GM23338 (cell line): ENCODE results near the gene TYR. TPM values are rescaled to one million over a fixed set of nuclear protein-coding genes. Genes with fewer than 3 reads are reported as not detected.

ENCODE experiments used
- ATAC-seq: fragments of 200-7000 bp; cut with Tn5 transposase; 3 replicates; pipeline ENCODE4 v1.9.1; 2020
- DNase-seq: peaks from one replicate; pipeline ENCODE4 v3.0.0-alpha.2; 2015; ENCODE audit warnings: low spot score
- H2AFZ ChIP-seq: fragments of 200-600 bp; sonication (generic); 2 replicates; pipeline ENCODE4 v1.8.0; 2016; ENCODE audit warnings: antibody characterized with exemption, mild to moderate bottlenecking, moderate library complexity
- H3F3A ChIP-seq: fragments of 200-600 bp; sonication (generic); replicated peaks from 2 replicates; pipeline ENCODE4 v1.8.0; 2017; ENCODE audit warnings: antibody characterized with exemption, mixed run types, low read depth
- H3K27ac ChIP-seq: fragments of 200-600 bp; sonication (generic); 2 replicates; pipeline ENCODE4 v1.6.1; 2016; ENCODE audit warnings: low read depth
- H3K27me3 ChIP-seq: fragments of 200-600 bp; sonication (generic); 2 replicates; pipeline ENCODE4 v1.8.0; 2016; ENCODE audit warnings: mild to moderate bottlenecking, mixed run types, moderate library complexity; ENCODE audit not compliant: insufficient read depth
- H3K36me3 ChIP-seq: fragments of 200-600 bp; sonication (generic); 2 replicates; pipeline ENCODE4 v1.8.0; 2016; ENCODE audit warnings: mild to moderate bottlenecking; ENCODE audit not compliant: insufficient read depth
- H3K4me1 ChIP-seq: fragments of 200-600 bp; sonication (generic); 2 replicates; pipeline ENCODE4 v1.8.0; 2016; ENCODE audit warnings: mild to moderate bottlenecking, moderate library complexity; ENCODE audit not compliant: insufficient read depth
- H3K4me2 ChIP-seq: fragments of 200-600 bp; sonication (generic); 2 replicates; pipeline ENCODE4 v1.7.1; 2017; ENCODE audit warnings: mixed run types
- H3K4me3 ChIP-seq: fragments of 200-600 bp; sonication (generic); 2 replicates; pipeline ENCODE4 v1.6.1; 2016; ENCODE audit warnings: mixed run types
- H3K79me2 ChIP-seq: fragments of 200-600 bp; sonication (generic); replicated peaks from 2 replicates; pipeline ENCODE4 v1.8.0; 2017; ENCODE audit warnings: mild to moderate bottlenecking; ENCODE audit not compliant: insufficient read depth
- H3K9me2 ChIP-seq: fragments of 200-600 bp; sonication (generic); 2 replicates; pipeline ENCODE4 v1.8.0; 2017; ENCODE audit not compliant: insufficient read depth
- H4K20me1 ChIP-seq: fragments of 200-600 bp; sonication (generic); replicated peaks from 2 replicates; pipeline ENCODE4 v1.8.0; 2017; ENCODE audit warnings: mild to moderate bottlenecking; ENCODE audit not compliant: insufficient read depth
- H3K27ac Mint-ChIP-seq: 2 replicates; pipeline ENCODE4 v1.8.0; 2020; ENCODE audit warnings: inconsistent platforms, mild to moderate bottlenecking, moderate library complexity, mixed read lengths
- H3K27me3 Mint-ChIP-seq: 3 replicates; pipeline ENCODE4 v1.8.0; 2022; ENCODE audit warnings: low read depth, mild to moderate bottlenecking, moderate library complexity, mixed read lengths, inconsistent platforms; ENCODE audit not compliant: insufficient read depth, poor library complexity
- H3K36me3 Mint-ChIP-seq: 3 replicates; pipeline ENCODE4 v1.8.0; 2021; ENCODE audit warnings: low read depth, mild to moderate bottlenecking, inconsistent platforms, moderate library complexity, mixed read lengths
- H3K4me1 Mint-ChIP-seq: 3 replicates; pipeline ENCODE4 v1.8.0; 2020; ENCODE audit warnings: mild to moderate bottlenecking, inconsistent platforms, mixed read lengths
- H3K4me3 Mint-ChIP-seq: 3 replicates; pipeline ENCODE4 v1.8.0; 2021; ENCODE audit warnings: moderate library complexity, mild to moderate bottlenecking, inconsistent platforms, mixed read lengths
- H3K9me3 Mint-ChIP-seq: 3 replicates; pipeline ENCODE4 v1.8.0; 2020; ENCODE audit warnings: moderate library complexity, mild to moderate bottlenecking, inconsistent platforms, mixed read lengths
- CREB1 ChIP-seq: fragments of 250-450 bp; sonication (Bioruptor Pico); IDR thresholded peaks from 2 replicates; pipeline ENCODE4 v1.5.0; 2020; ENCODE audit warnings: low read depth, mild to moderate bottlenecking, moderate library complexity
- CTCF ChIP-seq, 2 experiments: fragments of 200-600 bp in 1 of 2; sonication (generic) in 1 of 2; conservative IDR thresholded peaks; 2 replicates each; pipeline versions ENCODE4 v1.5.1 to v1.6.1; 2016 to 2017; ENCODE audit warnings: antibody characterized with exemption in 2 of 2, low read depth in 2 of 2, mild to moderate bottlenecking in 2 of 2, moderate library complexity in 1 of 2
- EZH2 ChIP-seq: fragments of 200-600 bp; sonication (generic); IDR thresholded peaks from one replicate; pipeline ENCODE4 v1.8.0; 2017; ENCODE audit warnings: antibody characterized with exemption, mild to moderate bottlenecking, low read depth; ENCODE audit not compliant: unreplicated experiment
- JUNB ChIP-seq: IDR thresholded peaks from one replicate; pipeline ENCODE4 v1.6.1; 2016; ENCODE audit warnings: antibody characterized with exemption; ENCODE audit not compliant: unreplicated experiment
- NANOG ChIP-seq: IDR thresholded peaks from 2 replicates; pipeline ENCODE4 v1.6.1; 2016; ENCODE audit warnings: antibody characterized with exemption, borderline replicate concordance
- REST ChIP-seq: IDR thresholded peaks from one replicate; pipeline ENCODE4 v1.6.1; 2018; ENCODE audit warnings: antibody characterized with exemption; ENCODE audit not compliant: unreplicated experiment
- ZNF114 ChIP-seq: fragments of 250-450 bp; sonication (Bioruptor Pico); IDR thresholded peaks from 2 replicates; pipeline ENCODE4 v1.5.0; 2020; ENCODE audit warnings: mild to moderate bottlenecking, moderate library complexity
- ZNF331 ChIP-seq: fragments of 250-450 bp; sonication (Bioruptor Pico); IDR thresholded peaks from 2 replicates; pipeline ENCODE4 v1.5.0; 2020; ENCODE audit warnings: low read depth, mild to moderate bottlenecking, moderate library complexity
- polyA plus RNA-seq: library from polyadenylated mRNA; unstranded; fragments of >200 nt; fragmentation: Nextera tagmentation; extraction: Ambion mirVana; gene quantifications from 2 replicates; pipeline ENCODE4 v1.2.1, GENCODE V29; 2016
- total RNA-seq: library from RNA; depleted of rRNA; stranded (reverse); fragments of >200 nt; shearing (Covaris generic); gene quantifications from 2 replicates; pipeline ENCODE4 v1.2.3, GENCODE V29; 2014
- TF ChIP-seq, protein P1 (sequence below): IDR thresholded peaks from 2 replicates; pipeline ENCODE4 v1.6.1; 2016; ENCODE audit warnings: antibody characterized with exemption

The TYR gene
- total and polyA plus RNA-seq, 2 experiments from 2014 or later = 0.08 TPM; not detected in 1

GRCh38 chr11:89175796-89176195, 1.9 kb upstream of the TYR start:
- Histone ChIP-seq H3K36me3 (no peaks in the 10 kb centered on the region), H4K20me1 (no peaks in the 10 kb centered on the region), H3K79me2 (no peaks in the 10 kb centered on the region), H3K27me3 (no peaks in the 10 kb centered on the region), H2AFZ (0 out of 2 replicates have a peak overlapping the region, but pooled peaks have one; percentile 14), H3K4me2 (no peak overlapping the region), H3K9me2 (no peaks in the 10 kb centered on the region), H3F3A (no peaks in the 10 kb centered on the region), H3K4me1 (peaks cover 5% of the 10 kb centered on the region; the same call in 1 of the 2 replicates), H3K4me3 (no peak overlapping the region), H3K27ac (no peak overlapping the region)
- TF ChIP-seq, protein P1, sequence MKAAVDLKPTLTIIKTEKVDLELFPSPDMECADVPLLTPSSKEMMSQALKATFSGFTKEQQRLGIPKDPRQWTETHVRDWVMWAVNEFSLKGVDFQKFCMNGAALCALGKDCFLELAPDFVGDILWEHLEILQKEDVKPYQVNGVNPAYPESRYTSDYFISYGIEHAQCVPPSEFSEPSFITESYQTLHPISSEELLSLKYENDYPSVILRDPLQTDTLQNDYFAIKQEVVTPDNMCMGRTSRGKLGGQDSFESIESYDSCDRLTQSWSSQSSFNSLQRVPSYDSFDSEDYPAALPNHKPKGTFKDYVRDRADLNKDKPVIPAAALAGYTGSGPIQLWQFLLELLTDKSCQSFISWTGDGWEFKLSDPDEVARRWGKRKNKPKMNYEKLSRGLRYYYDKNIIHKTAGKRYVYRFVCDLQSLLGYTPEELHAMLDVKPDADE = no peak
- 0 out of 4 replicates have a peak, but pooled peaks of 1 of the 2 experiments have one; percentile 5 for TF ChIP-seq CTCF (conservative IDR thresholded peaks at IDR 0.05; ENCODE audit: low read depth in 2 of 2)
- TF ChIP-seq REST = no peak
- TF ChIP-seq ZNF331 (CRISPR knock-in tag) = no peak
- no peak for TF ChIP-seq CREB1 (CRISPR knock-in tag)
- no peaks in the 10 kb centered on the region for H3K9me3 Mint-ChIP-seq
- DNase-seq (peak; percentile 25), ATAC-seq (peak; percentile 43; the same call in 2 of the 3 replicates)
- no peak overlapping the region for H3K27ac Mint-ChIP-seq
- H3K4me3 Mint-ChIP-seq = no peak overlapping the region
- H3K27me3 Mint-ChIP-seq = no peaks in the 10 kb centered on the region
- H3K4me1 Mint-ChIP-seq = peaks cover 6% of the 10 kb centered on the region; the same call in 2 of the 3 replicates
- no peaks in the 10 kb centered on the region for H3K36me3 Mint-ChIP-seq

DNA sequence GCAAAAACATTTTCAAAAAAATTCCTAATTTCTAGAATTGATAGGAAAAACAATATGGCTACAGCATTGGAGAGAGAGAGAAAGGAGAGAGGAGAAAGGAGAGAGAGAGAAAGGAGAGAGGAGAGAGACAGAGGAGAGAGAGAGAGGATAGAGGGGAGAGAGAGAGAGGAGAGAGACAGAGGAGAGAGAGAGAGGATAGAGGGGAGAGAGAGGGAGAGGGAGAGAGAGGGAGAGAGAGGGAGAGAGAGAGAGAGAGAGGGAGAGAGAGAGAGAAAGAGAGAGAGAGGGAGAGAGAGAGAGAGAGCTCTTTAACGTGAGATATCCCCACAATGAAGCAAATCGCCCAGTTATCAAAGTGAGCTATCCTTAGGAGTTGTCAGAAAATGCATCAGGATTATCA, 737 bp upstream of the TYR start:
- Mint-ChIP-seq H3K27me3 (peaks cover 4% of the 10 kb centered on the region), H3K36me3 (no peaks in the 10 kb centered on the region), H3K9me3 (no peaks in the 10 kb centered on the region), H3K27ac (no peak overlapping the region), H3K4me3 (no peak overlapping the region), H3K4me1 (peaks cover 16% of the 10 kb centered on the region)
- H3F3A ChIP-seq = no peaks in the 10 kb centered on the region
- peaks cover 14% of the 10 kb centered on the region for H3K4me1 ChIP-seq
- no peak overlapping the region for H2AFZ ChIP-seq
- DNase-seq (no peak), ATAC-seq (no peak)
- H3K27me3 ChIP-seq = no peaks in the 10 kb centered on the region
- H3K4me2 ChIP-seq = no peak overlapping the region
- H3K36me3 ChIP-seq = no peaks in the 10 kb centered on the region
- H3K9me2 ChIP-seq = no peaks in the 10 kb centered on the region
- H3K4me3 ChIP-seq = no peak overlapping the region
- H3K79me2 ChIP-seq = no peaks in the 10 kb centered on the region
- H4K20me1 ChIP-seq = no peaks in the 10 kb centered on the region
- no peak overlapping the region for H3K27ac ChIP-seq
- TF ChIP-seq REST = no peak
- no peak for TF ChIP-seq CTCF (conservative IDR thresholded peaks at IDR 0.05; ENCODE audit: low read depth in 2 of 2)
- no peak for TF ChIP-seq ZNF331 (CRISPR knock-in tag)
- TF ChIP-seq CREB1 (CRISPR knock-in tag) = no peak
- no peak for TF ChIP-seq JUNB
- no peak for TF ChIP-seq EZH2
- TF ChIP-seq, protein P1 = no peak
- no peak for TF ChIP-seq ZNF114 (CRISPR knock-in tag)
- TF ChIP-seq NANOG = no peak
